Measurements from ENCODE around the gene HCRTR1. TPM values are rescaled to one million over a fixed set of nuclear protein-coding genes. Genes with fewer than 3 reads are reported as not detected.

Gene HCRTR1
- total RNA-seq, 2 donors from 2014 or later = not detected

- H3K4me3 ChIP-seq = peak overlapping the region; percentile 61 to 76
- no peaks in the 10 kb centered on the region for H3K9me3 ChIP-seq
- H3K27me3 ChIP-seq = no peaks in the 10 kb centered on the region
- no peaks in the 10 kb centered on the region for H3K36me3 ChIP-seq (replicated peaks in 1 of 2; ENCODE audit: insufficient read depth in 1 of 2, low read depth in 2 of 2)
- H3K4me1 ChIP-seq = peaks cover 51% of the 10 kb centered on the region
- TF ChIP-seq CTCF (IDR thresholded peaks at IDR 0.05) (no peak), POLR2A (IDR thresholded peaks at IDR 0.05) (no peak)
- peak; percentile 8 for ATAC-seq
- H3K27ac ChIP-seq = peak overlapping the region; percentile 86 to 95 (median 94)
- peak in 1 of 4 donors; percentile 13 for DNase-seq
- intact Hi-C loops (cut with DNase I) = no loop called here
- 0 to 4% methylated on average over 16 of the region's 18 CpGs for whole genome bisulfite sequencing, 2 donors
These were observed 26.6 kb downstream of the HCRTR1 start for GRCh38 chr1:31643976-31644559.

- H3K9me3 ChIP-seq = no peaks in the 10 kb centered on the region
- intact Hi-C loops (cut with DNase I) = no loop called here
- WGBS, 2 donors = 0% methylated on average over 9 to 56 of the region's 56 CpGs
- TF ChIP-seq POLR2A (IDR thresholded peaks at IDR 0.05) (peak; percentile 66 to 86 (median 84)), CTCF (IDR thresholded peaks at IDR 0.05) (peak in 1 of 7 experiments; percentile 12)
- H3K27me3 ChIP-seq = no peaks in the 10 kb centered on the region
- DNase-seq (peak; percentile 99), ATAC-seq (peak; percentile 97)
- H3K4me1 ChIP-seq = peaks cover 44% of the 10 kb centered on the region
- H3K36me3 ChIP-seq (replicated peaks in 1 of 2; ENCODE audit: insufficient read depth in 1 of 2, low read depth in 2 of 2) = no peaks in the 10 kb centered on the region
- H3K4me3 ChIP-seq = peak within 1 kb of the TSS; percentile 61 to 76
- peak within 1 kb of the TSS; percentile 86 to 95 (median 94) for H3K27ac ChIP-seq
These were observed 27.2 kb downstream of the HCRTR1 start, which contains the start of gene PEF1 for GRCh38 chr1:31644560-31645273. Gene PEF1 (minus strand): TSS chr1:31644876. CDS start chr1:31644864, 12 bp downstream.

GRCh38 chr1:31645274-31645568, 27.7 kb downstream of the HCRTR1 start:
- Histone ChIP-seq H3K4me1 (peaks cover 39% of the 10 kb centered on the region), H3K27ac (peak overlapping the region; percentile 86 to 95 (median 94)), H3K4me3 (peak overlapping the region; percentile 5 to 61), H3K27me3 (no peaks in the 10 kb centered on the region), H3K36me3 (replicated peaks in 1 of 2; ENCODE audit: insufficient read depth in 1 of 2, low read depth in 2 of 2) (no peaks in the 10 kb centered on the region), H3K9me3 (no peaks in the 10 kb centered on the region)
- DNase-seq (no peak), ATAC-seq (no peak)
- intact Hi-C loops (cut with DNase I) = no loop called here
- TF ChIP-seq POLR2A (IDR thresholded peaks at IDR 0.05) = no peak
- no peak for TF ChIP-seq CTCF (IDR thresholded peaks at IDR 0.05)
- 0% methylated on average over 9 to 11 of the region's 11 CpGs for WGBS, 2 donors

GRCh38 chr1:31646259-31646960, 28.9 kb downstream of the HCRTR1 start:
- no peak for TF ChIP-seq POLR2A (IDR thresholded peaks at IDR 0.05)
- no peak for TF ChIP-seq CTCF (IDR thresholded peaks at IDR 0.05)
- no peaks in the 10 kb centered on the region for H3K9me3 ChIP-seq
- H3K4me1 ChIP-seq = peaks cover 32% of the 10 kb centered on the region
- intact Hi-C loops (cut with DNase I) = no loop called here
- no peak overlapping the region for H3K27ac ChIP-seq
- no peaks in the 10 kb centered on the region for H3K36me3 ChIP-seq (replicated peaks in 1 of 2; ENCODE audit: insufficient read depth in 1 of 2, low read depth in 2 of 2)
- no peaks in the 10 kb centered on the region for H3K27me3 ChIP-seq
- 92 to 96% methylated on average over 4 of the region's 4 CpGs for WGBS, 2 donors
- DNase-seq (no peak), ATAC-seq (no peak)
- H3K4me3 ChIP-seq = no peak overlapping the region

Measured in body of pancreas (tissue), 4 donors.